Osteoblast (primary cell): Measurements from ENCODE around the gene KBTBD7. TPM values are rescaled to one million over a fixed set of nuclear protein-coding genes. Genes with fewer than 3 reads are reported as not detected.

Experiments
- DNase-seq: peaks from one replicate; pipeline ENCODE4 v3.0.0; 2011; ENCODE audit warnings: low spot score, mixed read lengths; ENCODE audit not compliant: insufficient read length; ENCODE audit errors: missing footprints
- H2AFZ ChIP-seq: 2 replicates; pipeline ENCODE4 v1.6.0; 2011; ENCODE audit warnings: mild to moderate bottlenecking, low read length
- H3K27ac ChIP-seq: 2 replicates; pipeline ENCODE4 v1.5.1; 2011; ENCODE audit warnings: mild to moderate bottlenecking, low read depth, low read length, moderate library complexity
- H3K27me3 ChIP-seq: 2 replicates; pipeline ENCODE4 v1.6.0; 2012; ENCODE audit warnings: mild to moderate bottlenecking, control low read depth, inconsistent platforms, low read length, moderate library complexity; ENCODE audit not compliant: insufficient read depth
- H3K36me3 ChIP-seq: 2 replicates; pipeline ENCODE4 v1.5.1; 2011; ENCODE audit warnings: mild to moderate bottlenecking, low read length, control low read depth, moderate library complexity; ENCODE audit not compliant: insufficient read depth
- H3K4me1 ChIP-seq: 2 replicates; pipeline ENCODE4 v1.5.1; 2011; ENCODE audit warnings: mild to moderate bottlenecking, low read length, control low read depth, moderate library complexity; ENCODE audit not compliant: insufficient read depth
- H3K4me2 ChIP-seq: 2 replicates; pipeline ENCODE4 v1.6.0; 2011; ENCODE audit warnings: mild to moderate bottlenecking, low read length; ENCODE audit not compliant: insufficient read depth
- H3K4me3 ChIP-seq: fragments of 200-600 bp; sonication (generic); 3 replicates; pipeline ENCODE4 v1.5.1; 2012; ENCODE audit warnings: mild to moderate bottlenecking, low read length, inconsistent platforms; ENCODE audit not compliant: insufficient read depth
- H3K79me2 ChIP-seq: 2 replicates; pipeline ENCODE4 v1.6.0; 2012; ENCODE audit warnings: mild to moderate bottlenecking, low read length, control low read depth, inconsistent platforms; ENCODE audit not compliant: insufficient read depth
- H3K9me3 ChIP-seq: 2 replicates; pipeline ENCODE4 v1.5.1; 2011; ENCODE audit warnings: low read depth, low read length, control low read depth
- H4K20me1 ChIP-seq: 2 replicates; pipeline ENCODE4 v1.6.0; 2012; ENCODE audit warnings: mild to moderate bottlenecking, low read length, control low read depth; ENCODE audit not compliant: insufficient read depth
- CTCF ChIP-seq: IDR thresholded peaks from 2 replicates; pipeline ENCODE4 v1.5.1; 2011; ENCODE audit warnings: mild to moderate bottlenecking, low read depth, low read length, moderate library complexity; ENCODE audit errors: extremely low read depth
- total RNA-seq: library from RNA; depleted of rRNA; stranded (reverse); fragments of >200 nt; gene quantifications from 2 replicates; pipeline ENCODE4 v1.2.3, GENCODE V29; 2012

Gene KBTBD7
- total RNA-seq, 1 donor: 5.4 TPM

GRCh38 chr13:41188584-41188983 is 5.8 kb downstream of the KBTBD7 start:
- no peak overlapping the region for H3K4me3 ChIP-seq
- TF ChIP-seq CTCF: no peak
- no peak overlapping the region for H2AFZ ChIP-seq
- H3K27me3 ChIP-seq: no peaks in the 10 kb centered on the region
- peak; percentile 34 for DNase-seq
- H3K36me3 ChIP-seq: no peaks in the 10 kb centered on the region
- H3K79me2 ChIP-seq: peaks cover 9% of the 10 kb centered on the region
- peak overlapping the region; percentile 38 for H3K4me2 ChIP-seq
- H3K27ac ChIP-seq: no peak overlapping the region
- no peaks in the 10 kb centered on the region for H3K9me3 ChIP-seq
- no peaks in the 10 kb centered on the region for H4K20me1 ChIP-seq
- H3K4me1 ChIP-seq: peaks cover 8% of the 10 kb centered on the region

- no peak for DNase-seq
- H3K27me3 ChIP-seq: no peaks in the 10 kb centered on the region
- no peaks in the 10 kb centered on the region for H3K9me3 ChIP-seq
- H3K4me2 ChIP-seq: no peak overlapping the region
- H3K4me3 ChIP-seq: no peak overlapping the region
- H3K36me3 ChIP-seq: no peaks in the 10 kb centered on the region
- no peak overlapping the region for H2AFZ ChIP-seq
- peaks cover 8% of the 10 kb centered on the region for H3K4me1 ChIP-seq
- TF ChIP-seq CTCF: no peak
- H3K27ac ChIP-seq: no peak overlapping the region
- no peaks in the 10 kb centered on the region for H3K79me2 ChIP-seq
- no peaks in the 10 kb centered on the region for H4K20me1 ChIP-seq
These were observed 7.9 kb downstream of the KBTBD7 start for GRCh38 chr13:41186481-41186880.

- H3K4me1 ChIP-seq: peaks cover 3% of the 10 kb centered on the region
- no peak overlapping the region for H2AFZ ChIP-seq
- H3K4me3 ChIP-seq: no peak overlapping the region
- DNase-seq: no peak
- H4K20me1 ChIP-seq: no peaks in the 10 kb centered on the region
- H3K27ac ChIP-seq: no peak overlapping the region
- H3K79me2 ChIP-seq: no peaks in the 10 kb centered on the region
- H3K36me3 ChIP-seq: no peaks in the 10 kb centered on the region
- H3K27me3 ChIP-seq: no peaks in the 10 kb centered on the region
- H3K9me3 ChIP-seq: no peaks in the 10 kb centered on the region
- no peak for TF ChIP-seq CTCF
- H3K4me2 ChIP-seq: no peak overlapping the region
These were observed 12.1 kb downstream of the KBTBD7 start for GRCh38 chr13:41182231-41182630.

DNA sequence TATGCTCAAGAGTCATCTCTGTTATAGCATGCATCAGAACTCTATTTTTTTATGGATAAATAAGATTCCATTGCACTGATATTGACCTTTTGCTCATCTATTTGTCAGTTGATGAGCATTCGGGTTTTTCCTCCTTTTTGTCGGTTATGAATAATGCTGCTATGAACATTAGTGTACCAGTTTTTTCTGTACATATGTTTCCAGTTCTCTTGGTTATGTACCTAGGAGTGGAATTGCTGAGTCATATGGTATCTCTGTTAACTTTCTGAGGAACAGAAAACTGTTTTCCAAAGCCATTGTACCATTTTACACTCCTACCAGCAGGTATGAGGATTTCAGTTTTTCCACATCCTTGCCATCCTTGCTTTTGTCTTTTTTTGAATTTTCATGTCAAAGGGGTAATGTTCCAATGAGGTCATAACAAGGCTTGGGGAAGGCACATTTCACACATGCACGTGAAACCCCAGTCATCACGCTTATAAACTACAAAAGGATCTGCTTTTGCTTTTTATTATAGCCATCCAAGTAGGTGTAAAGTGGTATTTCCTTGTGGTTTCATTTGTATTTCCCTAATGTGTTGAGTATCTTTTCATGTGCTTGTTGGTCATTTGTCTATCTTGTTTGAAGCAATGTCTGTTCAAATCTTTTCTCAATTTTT is 14.6 kb downstream of the KBTBD7 start:
- H3K79me2 ChIP-seq: no peaks in the 10 kb centered on the region
- peaks cover 3% of the 10 kb centered on the region for H3K4me1 ChIP-seq
- peak overlapping the region; percentile 1 for H3K27ac ChIP-seq
- no peaks in the 10 kb centered on the region for H3K36me3 ChIP-seq
- peak overlapping the region; percentile 26 for H2AFZ ChIP-seq
- TF ChIP-seq CTCF: no peak
- no peaks in the 10 kb centered on the region for H4K20me1 ChIP-seq
- no peaks in the 10 kb centered on the region for H3K27me3 ChIP-seq
- H3K4me2 ChIP-seq: no peak overlapping the region
- H3K9me3 ChIP-seq: peaks cover 2% of the 10 kb centered on the region
- no peak overlapping the region for H3K4me3 ChIP-seq
- peak; percentile 49 for DNase-seq
